Spleen (tissue), 7 donors: ENCODE data around the gene IFI27.

Experiments used
- CTCF ChIP-seq, 11 experiments: fragments of 200-600 bp in 7 of 11; fragments of 450-650 bp in 4 of 11; sonication (generic) in 4 of 11; IDR thresholded peaks in 8 of 11; conservative IDR thresholded peaks in 3 of 11; 1 replicate in 7 of 11; 2 replicates in 4 of 11; pipeline versions ENCODE4 v1.4.0 to v1.8.0; 2016 to 2021; ENCODE audit warnings: antibody characterized with exemption in 11 of 11, inconsistent platforms in 4 of 11, mild to moderate bottlenecking in 1 of 11
- POLR2AphosphoS5 ChIP-seq, 3 donors: sonication (generic); formaldehyde crosslinking; IDR thresholded peaks; one replicate each; pipeline ENCODE4 v1.5.1; 2017; ENCODE audit warnings: antibody characterized with exemption in 3 of 3
- donor health status: DM: no; HTN: no; CAD: no; lungs with moderate emphysema.
- donor health status: DM: no; HTN: no; CAD: no.
- donor health status: DM: no; HTN: no; CAD: no.

DNA sequence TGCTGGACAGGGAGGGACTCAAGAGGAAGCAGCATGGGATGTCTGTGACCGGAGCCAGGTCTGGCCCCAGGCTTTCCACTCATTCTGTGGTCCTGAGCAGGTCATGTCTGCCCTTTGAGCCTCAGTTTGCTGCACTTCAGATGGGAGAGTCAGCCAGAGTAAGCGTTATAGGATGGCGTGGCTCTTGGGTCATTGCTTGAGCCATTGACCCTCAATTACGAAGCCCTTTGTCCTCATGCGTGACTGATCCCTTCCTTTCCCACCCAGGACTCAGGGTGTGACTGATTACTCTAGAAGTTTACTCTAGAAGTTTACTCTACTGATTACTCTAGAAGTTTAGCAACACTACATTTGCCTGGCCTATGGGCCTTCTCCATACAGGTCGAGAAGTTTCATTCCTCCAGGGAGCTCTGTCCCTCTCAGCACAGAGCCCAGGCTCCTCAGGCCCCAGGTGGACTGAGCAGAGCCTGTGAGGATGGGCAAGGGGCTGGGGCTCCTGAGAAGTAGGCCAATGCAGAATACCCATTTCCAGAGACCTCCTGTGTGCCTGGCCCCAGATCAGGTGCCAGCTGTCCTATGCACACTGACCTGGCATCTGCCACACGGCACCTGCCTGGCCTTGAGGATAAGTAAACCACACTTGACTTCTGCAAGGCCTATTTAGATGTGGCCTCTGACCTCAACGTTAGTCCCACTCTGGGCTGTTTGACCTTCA lies 7.6 kb upstream of the IFI27 start:
- no peak for TF ChIP-seq CTCF (IDR thresholded peaks at IDR 0.05 in 8 of 11, conservative IDR thresholded peaks at IDR 0.05 in 3 of 11)
- TF ChIP-seq POLR2AphosphoS5 (IDR thresholded peaks at IDR 0.05): no peak
